ENCODE results near the gene CAMK2N2. TPM values are rescaled to one million over a fixed set of nuclear protein-coding genes. Genes with fewer than 3 reads are reported as not detected.

CAMK2N2 gene
- total and polyA plus RNA-seq, 9 of the 15 experiments (the other 6 are each of a cell fraction or from before 2014, with no cell fraction given): 0.08 to 0.22 (median 0.11) TPM; not detected in 5

GRCh38 chr3:184261854-184262763, 756 bp upstream of the CAMK2N2 start (continued):
- TF ChIP-seq RREB1 (CRISPR knock-in tag; IDR thresholded peaks at IDR 0.05): no peak
- no peak for TF ChIP-seq ID3 (CRISPR knock-in tag; IDR thresholded peaks at IDR 0.05)
- TF ChIP-seq ID3 (tag; IDR thresholded peaks at IDR 0.05): no peak
- 0 out of 2 replicates have a peak, but pooled peaks have one; percentile 39 for TF ChIP-seq CREM (IDR thresholded peaks at IDR 0.05; ENCODE audit: low read depth)
- no peak for TF ChIP-seq ZNF175 (CRISPR knock-in tag; IDR thresholded peaks at IDR 0.05; ENCODE audit: low read depth)
- no peak for TF ChIP-seq THAP12 (CRISPR knock-in tag; IDR thresholded peaks at IDR 0.05)
- peak; percentile 41 for TF ChIP-seq KDM5B (IDR thresholded peaks at IDR 0.05; ENCODE audit: insufficient replicate concordance, low read depth, low read length)

Data from K562 (cell line).